Measurements from ENCODE around the gene TNFRSF1A. TPM values are rescaled to one million over a fixed set of nuclear protein-coding genes. Genes with fewer than 3 reads are reported as not detected.
A peak's percentile ranks its signal among the peaks of the same experiment; 100 is the strongest.

The TNFRSF1A gene
- 81.2 TPM for total RNA-seq

GRCh38 chr12:6341417-6342139, at the start of gene TNFRSF1A:
TNFRSF1A (minus strand) TSS chr12:6342076; CDS start chr12:6341814, 262 bp downstream.
- DNase-seq: peak; percentile 89

GRCh38 chr12:6391013-6391412, 49.1 kb upstream of the TNFRSF1A start:
- DNase-seq: no peak

- no peak for DNase-seq
Measured at GRCh38 chr12:6390084-6390799, 48.4 kb upstream of the TNFRSF1A start.

GRCh38 chr12:6387541-6387940, 45.7 kb upstream of the TNFRSF1A start:
- DNase-seq: no peak

- DNase-seq: no peak
Measured at GRCh38 chr12:6386491-6386890, 44.6 kb upstream of the TNFRSF1A start.

- no peak for DNase-seq
Measured at GRCh38 chr12:6386038-6386437, 44.2 kb upstream of the TNFRSF1A start.

- no peak for DNase-seq
Measured at GRCh38 chr12:6384499-6385436, 42.9 kb upstream of the TNFRSF1A start.

GRCh38 chr12:6383572-6384498, 42.0 kb upstream of the TNFRSF1A start, which contains the start of gene LTBR:
LTBR (plus strand) TSS chr12:6384162; CDS start chr12:6384359, 197 bp downstream.
- peak; percentile 94 for DNase-seq

- no peak for DNase-seq
Measured at GRCh38 chr12:6382982-6383381, 41.1 kb upstream of the TNFRSF1A start.

- no peak for DNase-seq
Measured at GRCh38 chr12:6382371-6382770, 40.5 kb upstream of the TNFRSF1A start.

- no peak for DNase-seq
Measured at GRCh38 chr12:6380141-6381121, 38.6 kb upstream of the TNFRSF1A start.

GRCh38 chr12:6378709-6379472, 37.0 kb upstream of the TNFRSF1A start:
- no peak for DNase-seq

GRCh38 chr12:6377667-6377994, 35.8 kb upstream of the TNFRSF1A start:
- DNase-seq: no peak

- no peak for DNase-seq
Measured at GRCh38 chr12:6376870-6377666, 35.2 kb upstream of the TNFRSF1A start.

GRCh38 chr12:6376079-6376869, 34.4 kb upstream of the TNFRSF1A start:
- DNase-seq: no peak

GRCh38 chr12:6375269-6376078, 33.6 kb upstream of the TNFRSF1A start, which contains the start of gene SCNN1A:
SCNN1A (minus strand) TSS chr12:6375563; CDS start chr12:6374783, 780 bp downstream.
- no peak for DNase-seq

- DNase-seq: no peak
Measured at GRCh38 chr12:6374786-6375160, 32.9 kb upstream of the TNFRSF1A start.
